NCI-H1105 treated with DMSO at 0.1 percent for 48 hours (cell line): ENCODE results near the gene ZDHHC14.
"Not testable (repeated sequence)": the region's sequence is repeated elsewhere in the genome, so short reads cannot be mapped to it uniquely, and the experiment has no call there.

ENCODE experiments used
- DNase-seq: peaks from one replicate; lab custom pipeline; 2025; lab: John Stamatoyannopoulos, UW

Gene ZDHHC14

GRCh38 chr6:157571269-157571668, 190.3 kb downstream of the ZDHHC14 start:
- peak; percentile 75 for DNase-seq

- no peak for DNase-seq
These were observed 191.0 kb downstream of the ZDHHC14 start for GRCh38 chr6:157571950-157572349.

- no peak for DNase-seq
These were observed 193.9 kb downstream of the ZDHHC14 start for GRCh38 chr6:157574851-157575424.

GRCh38 chr6:157575436-157576145, 194.6 kb downstream of the ZDHHC14 start:
- no peak for DNase-seq

- DNase-seq: not testable (repeated sequence)
These were observed 196.0 kb downstream of the ZDHHC14 start for GRCh38 chr6:157576991-157577390.

- DNase-seq: not testable (repeated sequence)
These were observed 197.5 kb downstream of the ZDHHC14 start for GRCh38 chr6:157578527-157578926.

GRCh38 chr6:157579467-157580031, 198.6 kb downstream of the ZDHHC14 start:
- DNase-seq: no peak

GRCh38 chr6:157584036-157584435, 203.0 kb downstream of the ZDHHC14 start:
- DNase-seq: no peak

- no peak for DNase-seq
These were observed 204.5 kb downstream of the ZDHHC14 start for GRCh38 chr6:157585274-157586087.

GRCh38 chr6:157586088-157586414, 205.1 kb downstream of the ZDHHC14 start:
- DNase-seq: no peak

GRCh38 chr6:157586476-157587126, 205.6 kb downstream of the ZDHHC14 start:
- no peak for DNase-seq

GRCh38 chr6:157587127-157587926, 206.3 kb downstream of the ZDHHC14 start:
- DNase-seq: no peak

GRCh38 chr6:157590654-157591053, 209.7 kb downstream of the ZDHHC14 start:
- not testable (repeated sequence) for DNase-seq

GRCh38 chr6:157592541-157592940, 211.6 kb downstream of the ZDHHC14 start:
- DNase-seq: no peak

GRCh38 chr6:157592980-157593379, 212.0 kb downstream of the ZDHHC14 start:
- DNase-seq: no peak

- no peak for DNase-seq
These were observed 212.6 kb downstream of the ZDHHC14 start for GRCh38 chr6:157593596-157593995.

GRCh38 chr6:157594292-157594691, 213.3 kb downstream of the ZDHHC14 start:
- DNase-seq: no peak

- DNase-seq: no peak
These were observed 214.8 kb downstream of the ZDHHC14 start for GRCh38 chr6:157595768-157596167.

- DNase-seq: no peak
These were observed 215.5 kb downstream of the ZDHHC14 start for GRCh38 chr6:157596461-157596860.

GRCh38 chr6:157596886-157597285, 215.9 kb downstream of the ZDHHC14 start:
- DNase-seq: no peak
